Raji (cell line): Measurements from ENCODE around the gene TMC1.

Experiments
- POLR2A ChIP-seq: IDR thresholded peaks from 2 replicates; pipeline ENCODE4 v1.6.1; 2011; ENCODE audit warnings: low read depth, low read length, control low read depth; ENCODE audit not compliant: insufficient read depth

TMC1 gene

DNA sequence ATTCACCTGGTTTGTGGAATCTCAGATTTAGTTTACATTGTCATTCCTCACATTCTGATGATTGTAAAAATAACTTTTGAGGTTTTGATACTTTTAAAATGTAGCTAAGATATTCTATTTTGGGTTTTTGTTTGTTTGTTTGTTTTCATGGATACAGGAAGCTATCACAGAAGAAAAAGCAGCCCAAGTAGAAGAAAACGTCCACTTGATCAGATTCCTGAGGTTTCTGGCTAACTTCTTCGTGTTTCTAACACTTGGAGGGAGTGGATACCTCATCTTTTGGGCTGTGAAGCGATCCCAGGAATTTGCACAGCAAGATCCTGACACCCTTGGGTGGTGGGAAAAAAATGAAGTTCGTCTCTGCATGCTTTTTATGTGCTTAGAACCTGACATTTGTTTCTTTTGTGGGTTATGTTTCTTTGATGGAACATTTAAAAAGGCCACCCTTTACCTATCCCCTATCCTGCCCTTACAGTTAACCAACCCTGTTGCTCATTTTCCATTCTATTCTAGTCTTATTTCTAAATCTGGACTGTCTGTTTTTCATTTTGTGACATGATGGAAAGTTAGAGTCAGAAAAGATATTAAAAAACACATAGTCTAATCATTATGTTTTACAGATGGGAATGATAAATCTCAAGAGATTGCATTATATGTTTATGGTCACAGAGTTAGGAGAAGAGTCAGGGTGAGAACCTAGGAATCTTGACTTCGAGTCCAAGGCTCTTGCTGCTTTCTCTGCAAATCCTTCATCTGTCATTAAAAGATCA, 267.7 kb downstream of the TMC1 start:
- TF ChIP-seq POLR2A: no peak

DNA sequence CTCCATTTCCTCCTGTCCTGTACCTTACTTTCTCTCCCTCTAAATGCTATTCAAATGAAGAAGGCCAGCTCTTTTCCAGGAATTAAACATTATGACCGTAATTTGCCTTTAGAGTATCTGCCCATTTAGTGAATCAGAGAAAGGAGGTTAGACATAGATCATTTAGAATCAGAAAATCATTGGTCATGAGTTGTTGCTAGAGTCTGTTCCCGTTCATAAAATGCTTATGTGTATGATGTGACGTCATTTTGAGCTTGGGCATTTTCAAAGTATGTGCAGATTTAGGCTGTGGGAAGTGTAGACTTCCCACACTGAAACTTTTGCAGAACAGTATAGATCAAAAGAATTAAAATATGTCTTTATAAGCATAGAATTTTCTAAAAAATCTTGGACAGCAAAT, 268.5 kb downstream of the TMC1 start:
- no peak for TF ChIP-seq POLR2A

DNA sequence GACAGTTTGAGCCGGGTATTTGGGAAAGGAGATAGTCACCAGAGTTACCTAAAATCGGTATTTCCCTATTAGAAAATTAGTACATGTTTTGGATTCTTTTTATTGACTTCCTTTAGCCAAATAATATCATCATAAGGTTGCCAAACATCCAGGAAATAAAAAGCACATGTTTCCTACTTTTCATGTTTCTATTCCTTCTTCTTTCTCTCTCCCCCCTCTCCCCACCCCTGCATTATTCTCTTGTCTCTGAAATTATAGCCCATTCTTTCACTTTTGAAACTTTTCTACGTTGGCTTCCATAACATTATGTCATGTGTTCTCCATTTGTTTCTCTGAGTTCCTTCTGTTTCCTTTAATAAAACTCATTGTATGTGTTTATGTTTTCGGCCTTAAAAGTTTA, 269.6 kb downstream of the TMC1 start:
- TF ChIP-seq POLR2A: no peak

DNA sequence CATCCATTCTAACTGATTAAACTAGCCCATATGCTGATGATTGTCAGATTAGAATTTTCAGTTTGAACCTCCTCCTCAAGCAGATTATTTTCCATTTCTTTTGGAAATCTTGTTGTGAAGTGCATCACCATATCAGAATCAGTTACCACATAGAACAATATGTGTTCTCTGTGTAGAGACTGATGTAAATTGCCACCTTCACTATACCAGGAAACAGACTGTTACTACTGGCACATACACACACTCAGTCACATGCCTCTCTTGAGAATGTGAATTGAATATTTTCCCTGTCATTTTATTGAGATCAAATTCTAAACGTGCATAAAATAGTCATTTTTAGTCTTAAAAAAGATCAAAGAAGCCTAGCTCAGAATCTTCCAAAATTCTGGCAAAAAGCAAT, 270.0 kb downstream of the TMC1 start:
- TF ChIP-seq POLR2A: no peak

DNA sequence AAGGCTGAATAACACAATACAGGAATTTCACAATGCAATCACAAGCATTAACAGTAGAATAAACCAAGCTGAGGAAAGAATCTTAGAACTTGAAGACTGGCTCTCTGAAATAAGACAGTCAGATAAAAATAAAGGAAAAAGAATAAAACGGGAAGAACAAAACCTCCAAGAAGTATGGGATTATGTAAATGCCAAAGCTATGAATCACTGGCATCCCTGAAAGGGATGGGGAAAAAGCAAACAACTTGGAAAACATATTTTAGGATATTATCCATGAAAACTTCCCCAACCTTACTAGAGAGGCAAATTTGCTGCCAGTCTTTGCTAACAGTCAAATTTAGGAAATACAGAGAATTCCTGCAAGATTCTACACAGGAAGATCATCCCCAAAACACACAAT, 273.5 kb downstream of the TMC1 start:
- TF ChIP-seq POLR2A: no peak

DNA sequence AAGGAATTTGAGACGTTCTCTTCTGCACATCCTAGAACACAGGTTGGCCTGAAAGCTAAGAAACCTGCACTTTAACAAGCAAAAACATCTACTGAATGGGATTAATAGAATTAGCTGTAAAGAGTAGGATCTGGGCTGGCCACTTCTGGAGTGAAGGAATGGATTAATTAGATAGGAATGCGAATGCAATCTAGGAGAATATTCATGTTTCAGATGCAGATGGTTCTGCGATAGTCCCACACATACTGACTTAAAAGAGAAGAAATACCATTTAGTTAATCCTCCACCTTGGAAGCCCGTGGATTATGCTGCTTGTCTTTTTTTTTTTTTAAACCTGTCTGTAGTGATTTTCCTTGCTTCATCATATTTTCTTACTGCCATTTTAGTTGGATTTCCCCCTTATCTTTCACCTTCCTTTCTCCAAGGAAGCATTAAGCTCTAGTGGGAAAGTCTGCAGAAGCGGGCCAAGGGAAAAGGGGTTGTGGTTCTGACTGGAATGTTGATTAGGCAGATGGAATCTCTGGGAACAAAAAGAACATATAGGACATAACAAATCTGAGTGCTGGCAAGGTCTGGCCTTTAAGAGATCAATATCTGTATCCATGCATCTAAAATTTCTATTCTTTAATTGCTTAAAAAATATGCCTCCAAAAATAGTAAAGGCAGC, 279.1 kb downstream of the TMC1 start:
- TF ChIP-seq POLR2A: no peak

DNA sequence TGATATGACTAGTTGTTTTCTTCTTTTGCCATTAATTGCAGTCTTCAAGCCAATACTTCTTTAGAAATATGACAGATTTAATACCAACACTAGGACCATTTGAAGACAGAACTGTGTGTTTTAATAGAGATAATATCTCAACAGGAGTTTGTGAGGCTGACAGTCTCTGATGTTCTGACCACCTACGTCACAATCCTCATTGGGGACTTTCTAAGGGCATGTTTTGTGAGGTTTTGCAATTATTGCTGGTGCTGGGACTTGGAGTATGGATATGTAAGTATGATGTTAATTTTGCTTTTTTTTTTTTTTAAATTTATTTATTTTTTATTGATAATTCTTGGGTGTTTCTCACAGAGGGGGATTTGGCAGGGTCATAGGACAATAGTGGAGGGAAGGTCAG, 283.8 kb downstream of the TMC1 start:
- TF ChIP-seq POLR2A: no peak

DNA sequence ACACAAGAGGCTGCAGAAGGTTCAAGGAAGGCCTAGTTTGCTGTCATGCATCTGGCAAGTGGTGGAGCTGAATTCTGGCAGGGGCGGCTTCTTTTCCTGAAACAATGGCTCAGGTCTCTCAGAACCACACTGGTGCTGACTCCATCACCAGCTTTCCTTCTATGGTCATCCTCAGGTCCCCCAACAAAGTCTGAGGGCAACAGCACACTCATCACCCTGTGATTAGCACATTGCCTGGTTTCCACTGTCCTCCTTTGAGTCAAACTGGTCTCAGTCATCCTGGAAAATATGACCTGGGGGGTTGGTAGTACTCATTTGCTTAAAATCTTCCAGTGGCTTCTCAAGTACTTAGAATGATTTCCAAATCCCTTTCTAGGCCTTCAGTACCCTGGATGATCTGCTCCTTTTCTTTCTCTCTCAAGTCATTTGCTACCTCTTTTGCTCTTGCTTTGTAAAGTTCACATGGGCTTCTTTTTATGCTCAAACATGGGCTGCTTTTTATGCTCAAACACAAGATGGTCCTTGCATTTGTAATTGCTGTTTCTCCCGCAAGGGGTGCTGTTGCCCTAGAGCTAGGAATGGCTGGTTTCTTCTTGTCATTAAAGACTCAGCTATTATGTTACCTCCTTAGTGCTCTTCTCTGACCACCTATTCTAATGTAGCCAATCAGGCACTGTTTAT, 286.5 kb downstream of the TMC1 start:
- no peak for TF ChIP-seq POLR2A

DNA sequence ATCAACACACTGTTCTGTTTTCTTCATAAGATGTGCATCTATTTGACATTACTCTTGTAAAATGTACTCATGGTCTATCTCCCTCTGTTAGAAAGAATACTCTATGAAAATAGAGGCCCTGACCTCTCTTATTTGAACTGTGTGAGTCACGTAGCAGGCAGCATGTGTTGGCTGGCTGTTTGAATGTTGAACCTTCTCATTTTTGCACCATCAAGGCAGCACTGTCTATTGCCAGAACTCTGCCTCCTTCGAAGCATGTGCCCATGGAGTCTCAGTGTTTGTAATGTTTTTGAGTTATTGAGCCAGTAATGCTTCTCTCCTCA, 287.0 kb downstream of the TMC1 start:
- TF ChIP-seq POLR2A: no peak

DNA sequence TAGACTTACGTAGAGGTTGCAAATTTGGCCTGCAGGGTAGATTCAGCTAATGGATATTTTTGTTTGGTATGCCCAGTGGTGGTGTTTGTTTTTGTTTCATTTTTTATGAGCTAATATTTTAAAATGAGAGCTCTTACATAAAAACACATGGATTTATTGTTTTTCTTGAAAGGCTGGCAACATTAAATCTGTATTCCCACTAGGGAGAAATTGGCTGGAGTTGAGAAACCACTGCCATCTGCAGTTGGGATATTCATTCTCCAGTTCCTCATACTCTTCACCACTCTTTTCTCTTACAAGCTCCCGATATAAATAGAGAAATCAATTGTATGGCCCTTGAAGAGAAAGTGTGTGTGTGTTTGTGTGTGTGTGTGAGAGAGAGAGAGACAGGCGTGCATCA, 288.2 kb downstream of the TMC1 start:
- TF ChIP-seq POLR2A: no peak

DNA sequence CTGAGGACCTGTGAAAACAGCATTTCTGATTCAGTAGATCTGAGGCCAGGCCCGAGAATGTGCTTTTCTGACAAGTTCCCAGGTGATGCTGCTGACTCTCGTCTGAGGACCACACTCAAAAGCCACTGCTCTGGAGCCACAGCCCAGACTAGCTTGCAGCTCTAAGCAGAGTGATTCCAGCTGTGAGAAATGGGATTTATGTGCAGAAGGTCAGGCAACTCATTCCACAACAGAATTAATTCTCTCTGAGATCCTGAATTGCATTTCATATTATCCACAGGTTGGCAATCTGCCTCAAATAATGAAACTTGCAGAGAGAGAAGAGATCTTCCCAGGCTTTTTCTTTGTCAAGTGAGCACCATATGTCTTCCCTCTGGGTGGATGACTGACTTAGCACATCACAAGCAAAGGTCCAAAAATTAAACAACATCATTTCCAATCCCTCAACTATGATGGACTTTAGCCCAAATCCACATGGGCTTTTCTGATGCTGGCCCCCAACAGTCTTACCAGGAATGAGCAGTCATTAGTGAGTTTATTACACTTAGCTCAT, 291.2 kb downstream of the TMC1 start:
- no peak for TF ChIP-seq POLR2A

DNA sequence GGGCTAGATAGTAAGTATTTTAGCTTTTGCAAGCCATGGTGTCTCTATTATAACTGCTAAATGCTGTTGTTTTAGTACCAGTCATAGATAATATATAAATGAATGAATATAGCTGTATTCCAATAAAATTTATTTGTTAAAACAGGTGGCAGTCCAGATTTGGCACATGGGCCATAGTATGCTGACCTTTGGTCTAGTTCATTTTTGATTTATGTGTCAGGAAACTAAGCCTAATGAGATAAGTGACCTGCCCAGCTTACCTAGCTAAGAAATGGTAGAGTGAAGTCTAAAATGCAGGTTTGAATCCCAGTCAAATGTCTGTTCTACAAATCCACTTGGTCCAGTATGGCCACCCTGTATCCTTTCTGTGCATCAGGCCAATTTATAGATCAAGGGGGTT, 292.1 kb downstream of the TMC1 start:
- TF ChIP-seq POLR2A: no peak

DNA sequence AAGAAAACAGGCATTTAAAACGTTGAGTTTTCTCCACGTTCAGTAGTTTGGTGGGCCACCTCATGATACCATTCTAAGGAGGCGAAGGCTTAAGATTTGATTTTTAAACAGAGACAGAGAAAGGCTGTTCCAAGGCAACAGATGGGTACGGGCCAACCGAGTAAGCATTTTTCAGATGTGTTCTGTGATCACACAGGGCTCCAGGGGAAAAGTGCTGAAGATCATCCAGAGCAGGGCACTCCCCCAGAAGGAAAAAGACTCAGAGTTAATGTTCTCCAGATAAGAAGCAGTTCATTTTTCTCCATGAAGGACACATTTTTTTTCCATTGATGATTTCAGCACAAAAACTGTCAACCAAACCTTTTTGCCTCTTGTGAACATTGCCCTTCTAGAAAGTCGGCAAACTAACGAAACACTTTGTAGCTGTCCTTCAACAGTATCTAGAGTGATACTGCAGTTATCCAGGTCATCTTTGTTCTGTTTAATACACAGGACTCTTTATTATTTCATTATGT, 292.7 kb downstream of the TMC1 start:
- TF ChIP-seq POLR2A: no peak

DNA sequence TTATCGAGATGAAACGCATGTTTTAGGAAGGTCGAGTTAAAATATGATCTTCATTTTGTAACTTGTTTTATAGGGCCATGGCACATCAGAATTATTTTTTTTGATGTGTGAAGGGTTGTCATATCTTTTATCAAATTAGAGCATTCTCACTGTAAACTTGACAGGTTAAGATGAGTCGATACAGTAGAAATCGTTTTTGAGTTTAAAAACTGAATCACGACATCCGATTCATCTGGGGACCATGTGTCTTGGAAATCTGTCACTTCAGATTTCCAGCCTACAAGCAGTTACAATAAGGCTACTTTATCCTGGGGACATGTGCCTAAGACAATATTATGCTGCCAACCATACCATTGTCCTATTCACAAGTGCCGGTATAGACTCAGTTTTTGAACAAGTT, 295.3 kb downstream of the TMC1 start:
- TF ChIP-seq POLR2A: no peak

DNA sequence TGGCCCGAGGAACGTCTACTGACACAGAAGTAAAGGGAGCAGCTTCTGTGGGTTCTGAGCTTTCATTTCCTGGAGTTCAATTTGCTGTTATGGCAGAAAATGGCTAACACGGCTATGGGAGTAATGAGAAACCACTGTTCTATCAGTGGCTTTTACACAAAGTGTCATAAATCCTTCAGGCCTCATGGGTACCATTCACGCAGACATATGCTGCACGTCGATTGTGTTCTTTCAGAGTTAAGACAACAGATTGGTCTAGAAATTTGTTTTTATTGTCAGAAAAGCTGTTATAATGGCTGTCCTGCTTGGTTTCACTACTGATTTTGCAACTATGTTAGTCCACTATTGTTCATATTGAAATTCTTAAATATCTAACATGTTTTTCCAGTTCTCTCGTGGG, 296.0 kb downstream of the TMC1 start:
- TF ChIP-seq POLR2A: no peak

DNA sequence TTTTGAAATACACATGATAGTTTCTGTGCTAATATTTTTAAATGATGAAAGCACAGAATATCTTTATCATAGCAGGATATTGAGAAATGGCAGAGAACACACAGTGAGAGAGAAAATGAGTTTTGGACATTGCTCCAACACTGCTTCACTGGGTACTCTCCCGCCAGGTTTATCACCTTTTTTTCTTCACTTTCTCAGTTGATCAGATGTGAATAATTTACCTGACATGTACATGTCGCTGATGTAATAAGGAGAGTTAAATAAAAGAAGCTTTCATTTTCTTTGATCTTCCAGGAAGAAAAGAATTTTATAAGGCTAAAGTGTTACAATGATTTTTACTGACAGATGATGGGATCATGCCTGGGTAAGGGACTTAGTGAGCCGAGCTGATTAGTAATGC, 297.0 kb downstream of the TMC1 start:
- no peak for TF ChIP-seq POLR2A
